ENCODE results near the gene PRELID3B.
"Not testable (repeated sequence)": the region's sequence is repeated elsewhere in the genome, so short reads cannot be mapped to it uniquely, and the experiment has no call there.

PRELID3B gene

GRCh38 chr20:59047938-59048680 lies 5.5 kb upstream of the PRELID3B start:
- no peak for DNase-seq

- DNase-seq: no peak
Observed at GRCh38 chr20:59046862-59047261, 4.3 kb upstream of the PRELID3B start.

- no peak for DNase-seq
Observed at GRCh38 chr20:59044796-59045195, 2.2 kb upstream of the PRELID3B start.

- DNase-seq: no peak
Observed at GRCh38 chr20:59044295-59044694, 1.7 kb upstream of the PRELID3B start.

GRCh38 chr20:59043698-59044097 lies 1.1 kb upstream of the PRELID3B start:
- DNase-seq: no peak

GRCh38 chr20:59042796-59043631 lies 428 bp upstream of the PRELID3B start:
- DNase-seq: peak; percentile 33

GRCh38 chr20:59041487-59041886 lies 1.1 kb downstream of the PRELID3B start:
- DNase-seq: not testable (repeated sequence)

GRCh38 chr20:59040667-59041066 lies 1.9 kb downstream of the PRELID3B start:
- DNase-seq: no peak

GRCh38 chr20:59039233-59039632 lies 3.4 kb downstream of the PRELID3B start:
- no peak for DNase-seq

GRCh38 chr20:59037386-59037785 lies 5.2 kb downstream of the PRELID3B start:
- no peak for DNase-seq

GRCh38 chr20:59035381-59035780 lies 7.2 kb downstream of the PRELID3B start:
- DNase-seq: no peak

GRCh38 chr20:59033616-59034165 lies 8.9 kb downstream of the PRELID3B start:
- DNase-seq: peak; percentile 90

- no peak for DNase-seq
Observed at GRCh38 chr20:59033093-59033492, 9.5 kb downstream of the PRELID3B start.

- peak; percentile 71 for DNase-seq
Observed at GRCh38 chr20:59032713-59033059, 9.9 kb downstream of the PRELID3B start.

- DNase-seq: peak; percentile 97
Observed at GRCh38 chr20:59032023-59032712, 10.4 kb downstream of the PRELID3B start, which contains the start of gene ATP5F1E. Gene ATP5F1E, minus strand, starts transcription at chr20:59032335. Its CDS starts 84 bp downstream, at chr20:59032251.

GRCh38 chr20:59031564-59032022 lies 11.0 kb downstream of the PRELID3B start:
- DNase-seq: no peak

GRCh38 chr20:59030911-59031563 lies 11.5 kb downstream of the PRELID3B start:
- no peak for DNase-seq

- no peak for DNase-seq
Observed at GRCh38 chr20:59028812-59029211, 13.8 kb downstream of the PRELID3B start.

- DNase-seq: no peak
Observed at GRCh38 chr20:59027741-59028320, 14.8 kb downstream of the PRELID3B start.

GRCh38 chr20:59026904-59027740 lies 15.5 kb downstream of the PRELID3B start:
- no peak for DNase-seq

- DNase-seq: no peak
Observed at GRCh38 chr20:59025511-59025910, 17.1 kb downstream of the PRELID3B start.

Data from NCI-H1105 (cell line).